Stomach (tissue), 4 donors: ENCODE measurements around the gene CABCOCO1.

Experiments used
- CTCF ChIP-seq, 7 experiments: fragments of 450-650 bp in 4 of 7; fragments of 200-600 bp in 3 of 7; sonication (generic) in 3 of 7; IDR thresholded peaks; one replicate each; pipeline ENCODE4 v1.5.1; 2016 to 2019; ENCODE audit warnings: antibody characterized with exemption in 7 of 7, control low read depth in 2 of 7, mild to moderate bottlenecking in 1 of 7
- EP300 ChIP-seq: sonication (generic); formaldehyde crosslinking; IDR thresholded peaks from one replicate; pipeline ENCODE4 v1.6.1; 2017; ENCODE audit warnings: antibody characterized with exemption
- POLR2A ChIP-seq, 4 donors: fragments of 450-650 bp; IDR thresholded peaks; one replicate each; pipeline ENCODE4 v1.6.1; 2016; ENCODE audit warnings: antibody characterized with exemption in 4 of 4, control low read depth in 2 of 4, mild to moderate bottlenecking in 1 of 4, moderate library complexity in 1 of 4
- POLR2AphosphoS5 ChIP-seq, 3 donors: sonication (generic); formaldehyde crosslinking; IDR thresholded peaks; one replicate each; pipeline ENCODE4 v1.6.1; 2016; ENCODE audit warnings: antibody characterized with exemption in 3 of 3

- TF ChIP-seq CTCF (IDR thresholded peaks at IDR 0.05): no peak
- no peak for TF ChIP-seq POLR2A (IDR thresholded peaks at IDR 0.05)
- TF ChIP-seq POLR2AphosphoS5 (IDR thresholded peaks at IDR 0.05): no peak
- TF ChIP-seq EP300: no peak
These were observed 34.4 kb upstream of the CABCOCO1 start for GRCh38 chr10:61628151-61628874.
